GM19372 (cell line): ENCODE data around the gene MMP24OS.
"Not testable (repeated sequence)": the region's sequence is repeated elsewhere in the genome, so short reads cannot be mapped to it uniquely, and the experiment has no call there.

Experiments
- ATAC-seq: cut with Tn5 transposase; IDR thresholded peaks from one replicate; pipeline ENCODE4 v1.9.1; 2021; ENCODE audit warnings: mild to moderate bottlenecking, low read depth, moderate library complexity; ENCODE audit not compliant: unreplicated experiment

The MMP24OS gene

DNA sequence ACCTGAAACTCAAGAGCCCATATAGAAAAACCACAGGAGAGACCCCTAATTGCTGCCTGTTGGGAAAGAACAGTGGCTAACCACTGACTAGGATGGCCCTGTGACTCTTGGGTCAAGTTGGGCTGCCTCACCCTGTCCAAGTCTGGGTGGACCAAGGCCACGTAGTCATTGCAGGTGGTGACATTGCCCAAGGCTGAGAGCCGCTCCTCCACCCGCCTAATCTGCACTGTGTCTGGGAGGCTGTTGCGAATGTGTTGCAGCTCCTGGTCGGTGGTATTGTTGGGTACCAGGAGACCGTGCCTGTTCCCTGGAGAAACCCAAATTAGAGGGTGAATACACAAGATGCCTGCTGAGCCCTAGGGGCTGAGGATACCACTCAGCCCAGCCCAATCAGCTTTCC is 2.6 kb upstream of the MMP24OS start:
- ATAC-seq, result no peak

DNA sequence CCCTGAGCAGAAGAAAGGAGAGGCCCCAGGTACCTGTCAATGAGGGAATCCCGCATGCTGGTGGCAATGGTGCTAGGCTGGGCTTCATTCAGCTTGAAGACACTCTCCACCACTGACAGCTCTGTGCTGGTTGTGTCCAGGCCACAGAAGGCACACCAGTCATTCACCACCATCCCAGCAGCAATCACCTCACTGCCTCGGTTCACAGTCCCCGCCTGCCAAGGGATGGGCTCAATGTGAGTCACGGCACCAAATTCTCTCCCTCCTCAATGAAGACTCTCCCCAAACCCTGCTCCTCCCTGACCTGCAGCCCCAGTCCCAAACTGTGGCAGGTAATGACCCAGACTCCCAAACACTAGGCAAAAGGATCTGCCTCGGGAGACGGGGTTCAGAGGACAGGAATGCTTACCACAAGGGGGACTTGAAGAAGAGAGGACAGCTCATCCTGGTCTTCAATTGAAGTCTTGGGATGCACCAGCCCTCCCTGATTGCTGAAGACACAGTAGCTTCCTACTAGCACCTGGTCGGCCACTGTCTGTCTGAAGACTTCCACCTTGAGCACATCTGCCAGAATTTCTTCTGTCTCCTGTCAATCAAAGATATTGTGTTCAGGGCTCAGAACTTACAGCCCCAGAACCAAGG is 1.7 kb upstream of the MMP24OS start:
- ATAC-seq, result no peak

DNA sequence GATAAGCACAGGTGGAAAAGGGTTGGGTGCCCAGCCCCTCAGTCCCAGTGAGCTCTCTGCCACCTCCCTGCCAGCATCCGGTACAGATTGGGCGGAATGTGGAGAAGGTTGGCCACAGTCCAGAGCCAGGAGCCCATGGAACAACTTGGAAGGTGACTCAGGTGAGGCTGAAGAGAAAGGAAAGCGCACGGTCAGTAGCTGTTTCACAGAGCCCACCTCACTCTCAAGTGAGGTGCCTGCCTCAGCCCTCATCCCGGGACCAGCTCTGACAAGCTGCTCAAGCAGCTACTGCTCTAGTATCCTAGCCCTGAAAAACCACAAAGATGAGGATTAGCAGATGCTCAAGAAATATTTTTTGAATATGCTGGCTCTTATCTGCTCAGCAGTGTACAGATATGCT is 1.1 kb upstream of the MMP24OS start:
- no peak for ATAC-seq

DNA sequence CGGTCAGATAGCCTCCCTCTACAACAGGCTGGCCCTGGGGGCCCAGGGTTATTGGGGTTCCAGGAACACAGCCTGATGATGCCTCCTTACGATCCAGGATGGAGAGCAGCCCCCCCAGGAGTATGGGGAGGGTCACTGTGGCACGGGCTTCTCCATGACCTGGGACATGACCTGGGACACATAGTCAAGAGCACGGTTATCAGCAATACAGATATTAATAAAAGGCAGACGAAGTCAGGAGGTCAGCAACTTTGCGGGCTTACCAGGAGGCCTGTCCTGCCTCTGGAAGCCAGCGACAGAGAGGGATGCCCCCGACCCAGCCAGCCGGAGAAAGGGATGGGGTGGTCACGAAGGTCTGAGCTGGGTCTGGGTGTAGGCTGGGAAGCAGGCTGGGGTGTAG is 795 bp downstream of the MMP24OS start:
- no peak for ATAC-seq

DNA sequence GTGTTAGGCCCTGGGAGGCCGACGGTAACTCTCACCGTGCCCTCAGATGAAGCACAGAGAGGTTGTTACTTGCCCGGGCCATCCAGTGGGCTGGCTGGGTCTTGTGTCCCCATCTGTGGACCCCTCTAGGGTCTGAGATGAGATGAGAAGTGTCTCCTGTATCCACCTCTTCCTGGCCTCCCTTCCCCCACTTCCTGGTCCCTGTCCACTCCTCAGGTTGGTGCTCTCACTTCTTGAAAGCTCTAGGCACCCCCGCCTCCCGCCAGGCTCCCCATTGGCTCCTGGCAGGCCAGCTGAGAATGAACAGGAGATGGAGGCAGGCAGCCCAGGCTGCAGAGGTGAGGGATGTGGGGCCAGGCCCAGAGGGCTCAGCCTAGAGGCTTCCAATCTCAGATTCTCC is 1.5 kb downstream of the MMP24OS start:
- no peak for ATAC-seq

DNA sequence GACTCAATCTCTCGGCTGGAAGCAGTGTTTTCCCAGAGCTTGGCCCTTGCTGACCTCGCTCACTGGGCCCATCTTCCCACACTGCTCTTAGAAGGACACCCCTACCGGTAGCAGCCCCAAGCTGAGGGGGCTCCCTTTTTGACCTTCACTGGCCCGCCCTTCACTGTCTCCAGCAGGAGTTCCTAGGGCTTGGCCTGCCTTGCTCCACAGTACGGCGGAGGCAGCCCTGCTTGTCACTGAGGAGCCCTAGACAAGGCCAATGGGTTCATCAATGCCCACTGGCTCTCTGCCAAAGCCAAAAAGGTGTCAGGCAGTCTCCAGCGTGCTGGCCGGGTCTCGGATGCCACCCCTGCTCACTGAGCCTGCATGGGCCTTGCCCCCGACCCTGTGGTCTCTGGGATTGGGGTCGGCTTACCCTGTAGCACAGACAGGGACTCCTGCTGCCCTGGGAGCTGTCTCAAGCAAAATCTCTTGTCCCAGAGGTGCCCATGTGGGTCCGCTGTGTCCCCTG is 2.1 kb downstream of the MMP24OS start:
- no peak for ATAC-seq

DNA sequence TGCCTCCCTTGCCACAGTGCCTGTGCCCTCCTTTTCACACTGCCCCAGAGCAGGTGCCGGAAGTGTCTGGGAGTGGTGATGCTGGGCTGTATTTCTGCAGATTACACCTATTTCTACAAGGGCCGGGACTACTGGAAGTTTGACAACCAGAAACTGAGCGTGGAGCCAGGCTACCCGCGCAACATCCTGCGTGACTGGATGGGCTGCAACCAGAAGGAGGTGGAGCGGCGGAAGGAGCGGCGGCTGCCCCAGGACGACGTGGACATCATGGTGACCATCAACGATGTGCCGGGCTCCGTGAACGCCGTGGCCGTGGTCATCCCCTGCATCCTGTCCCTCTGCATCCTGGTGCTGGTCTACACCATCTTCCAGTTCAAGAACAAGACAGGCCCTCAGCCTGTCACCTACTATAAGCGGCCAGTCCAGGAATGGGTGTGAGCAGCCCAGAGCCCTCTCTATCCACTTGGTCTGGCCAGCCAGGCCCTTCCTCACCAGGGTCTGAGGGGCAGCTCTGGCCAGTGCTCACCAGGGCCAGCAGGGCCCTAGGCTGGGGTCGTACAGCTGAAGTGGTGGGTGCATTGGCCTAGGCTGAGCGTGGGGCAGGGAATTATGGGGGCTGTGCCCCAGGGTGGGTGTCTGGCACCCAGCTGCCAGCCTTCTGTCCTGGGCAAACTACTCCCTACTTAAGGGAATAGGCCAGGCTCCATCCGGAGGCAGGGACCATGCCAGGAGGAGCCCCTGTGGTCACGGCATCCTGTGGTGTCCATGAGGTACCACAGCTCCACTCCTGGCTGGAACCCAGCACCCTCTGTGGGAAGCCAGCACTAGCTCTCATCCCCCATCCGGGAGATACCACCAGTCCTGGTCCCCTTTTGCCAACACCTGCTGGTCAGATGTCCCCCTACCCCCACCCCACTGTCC is 3.5 kb downstream of the MMP24OS start:
- no peak for ATAC-seq

DNA sequence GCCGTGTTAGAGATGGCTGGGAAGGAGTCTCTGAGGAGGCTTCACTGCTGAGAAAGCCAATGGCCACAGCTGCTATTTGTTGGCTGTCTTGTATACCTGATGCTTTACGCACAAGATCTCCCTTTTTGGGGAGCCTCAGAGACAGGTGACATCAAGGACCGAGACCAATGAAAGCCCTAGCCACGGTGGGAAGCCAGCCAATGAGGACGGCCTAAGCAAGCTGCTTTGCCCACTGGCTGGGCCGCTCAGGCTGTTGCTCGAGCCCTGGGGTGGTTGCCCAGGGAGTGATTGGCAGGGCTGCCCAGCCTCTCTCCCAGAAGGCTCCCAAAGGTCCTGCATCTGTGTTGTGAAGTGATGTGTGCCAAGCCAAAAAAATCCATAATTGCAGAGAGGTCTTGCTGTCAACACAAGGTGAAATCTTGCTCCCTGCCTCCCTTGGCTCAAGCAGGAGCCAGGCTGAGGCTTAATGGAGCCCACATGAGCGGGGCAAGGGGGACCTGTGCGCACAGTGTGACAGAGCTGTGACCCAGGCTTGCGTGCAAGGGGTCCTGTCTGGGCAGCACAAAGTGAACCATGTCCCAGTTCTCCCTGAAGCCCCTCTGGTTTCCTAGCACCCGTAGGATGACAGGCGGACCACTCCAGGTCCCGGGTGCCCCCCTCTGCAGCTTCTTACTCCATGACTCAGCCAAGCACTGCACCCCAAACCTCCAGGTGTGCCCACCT is 4.3 kb downstream of the MMP24OS start:
- ATAC-seq, result no peak

DNA sequence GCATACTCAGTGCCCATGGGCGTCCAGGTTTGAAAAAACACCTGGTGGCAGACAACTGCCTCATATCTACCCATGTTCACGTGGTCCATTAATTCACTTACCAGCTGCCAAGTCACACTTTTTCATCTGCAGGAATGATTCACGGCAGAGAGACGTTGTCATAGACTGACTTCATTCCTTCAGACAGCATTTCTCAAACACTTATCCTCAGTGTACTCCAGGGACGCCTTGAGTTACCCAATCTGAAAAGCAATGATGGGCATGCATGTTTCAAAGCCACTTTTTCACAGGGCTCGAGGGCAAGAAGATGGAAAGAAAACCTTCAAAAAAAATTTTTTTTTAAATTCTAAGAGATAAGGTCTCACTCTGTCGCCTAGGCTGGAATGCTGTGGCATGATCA is 6.0 kb downstream of the MMP24OS start:
- no peak for ATAC-seq

DNA sequence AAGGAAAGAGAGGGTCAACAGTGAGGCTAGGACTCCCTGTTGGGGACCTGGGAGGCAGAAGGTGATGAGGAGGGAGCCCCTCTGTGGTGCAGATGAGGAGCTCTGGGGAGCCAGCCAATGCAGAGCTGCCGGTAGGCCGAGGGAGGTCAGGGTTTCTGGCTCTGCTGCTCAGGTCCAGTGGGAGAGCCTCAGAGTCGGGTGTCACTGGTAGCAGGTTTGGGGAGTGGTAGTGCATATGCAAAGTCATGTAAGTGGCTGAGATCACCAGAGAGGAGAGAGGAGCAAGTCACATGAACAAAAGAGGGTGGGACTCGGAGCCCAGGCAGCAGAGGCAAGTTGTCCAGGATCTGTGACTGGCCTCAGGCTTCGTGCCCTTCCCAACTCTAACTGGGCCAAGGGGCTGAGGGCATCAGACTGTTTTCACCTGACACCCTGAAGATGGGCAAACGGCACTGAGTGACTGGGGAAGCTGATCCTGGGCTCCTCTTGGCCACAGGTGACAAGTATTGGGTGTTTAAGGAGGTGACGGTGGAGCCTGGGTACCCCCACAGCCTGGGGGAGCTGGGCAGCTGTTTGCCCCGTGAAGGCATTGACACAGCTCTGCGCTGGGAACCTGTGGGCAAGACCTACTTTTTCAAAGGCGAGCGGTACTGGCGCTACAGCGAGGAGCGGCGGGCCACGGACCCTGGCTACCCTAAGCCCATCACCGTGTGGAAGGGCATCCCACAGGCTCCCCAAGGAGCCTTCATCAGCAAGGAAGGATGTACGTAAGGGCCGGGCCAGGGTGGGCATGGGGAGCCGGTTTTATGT is 6.6 kb downstream of the MMP24OS start:
- no peak for ATAC-seq

DNA sequence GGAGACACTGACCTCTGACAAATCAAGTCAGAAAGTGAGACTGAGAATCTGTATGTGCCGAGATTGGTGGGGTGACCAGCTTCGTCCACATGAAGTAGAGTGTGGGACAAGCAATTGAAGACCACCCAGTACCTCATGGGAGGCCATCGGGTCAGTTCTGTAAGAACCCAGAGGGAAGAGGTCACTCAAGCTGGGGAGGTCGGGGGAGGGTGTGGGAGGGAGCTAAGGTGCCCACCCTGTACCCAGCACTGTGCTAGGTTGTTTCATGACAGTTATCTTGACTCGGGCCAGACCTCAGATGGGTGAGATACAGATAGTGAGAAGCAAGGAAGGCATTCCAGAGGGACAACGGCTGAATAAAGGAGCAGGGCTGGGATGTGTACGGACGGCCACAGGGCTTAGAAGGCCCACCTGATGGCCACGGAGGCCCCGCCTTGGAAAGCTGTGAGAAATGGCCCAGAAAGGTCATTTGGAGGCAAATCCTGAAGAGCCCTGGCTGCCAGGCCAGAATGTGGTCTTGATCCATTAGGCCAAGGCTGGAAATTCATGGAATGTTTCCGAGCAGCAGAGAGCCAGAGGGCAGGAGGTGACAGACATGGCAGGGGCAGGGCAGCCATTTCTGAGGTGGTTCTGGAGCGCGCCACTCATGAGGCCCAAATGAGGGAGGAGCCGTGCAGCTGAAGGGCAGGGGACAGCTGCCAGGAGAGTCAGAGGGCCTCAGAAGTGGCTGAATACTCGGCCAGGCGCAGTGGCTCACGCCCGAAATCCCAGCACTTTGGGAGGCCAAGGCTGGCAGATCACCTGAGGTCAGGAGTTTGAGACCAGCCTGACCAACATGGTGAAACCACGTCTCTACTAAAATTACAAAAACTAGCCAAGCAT is 7.7 kb downstream of the MMP24OS start:
- no peak for ATAC-seq

DNA sequence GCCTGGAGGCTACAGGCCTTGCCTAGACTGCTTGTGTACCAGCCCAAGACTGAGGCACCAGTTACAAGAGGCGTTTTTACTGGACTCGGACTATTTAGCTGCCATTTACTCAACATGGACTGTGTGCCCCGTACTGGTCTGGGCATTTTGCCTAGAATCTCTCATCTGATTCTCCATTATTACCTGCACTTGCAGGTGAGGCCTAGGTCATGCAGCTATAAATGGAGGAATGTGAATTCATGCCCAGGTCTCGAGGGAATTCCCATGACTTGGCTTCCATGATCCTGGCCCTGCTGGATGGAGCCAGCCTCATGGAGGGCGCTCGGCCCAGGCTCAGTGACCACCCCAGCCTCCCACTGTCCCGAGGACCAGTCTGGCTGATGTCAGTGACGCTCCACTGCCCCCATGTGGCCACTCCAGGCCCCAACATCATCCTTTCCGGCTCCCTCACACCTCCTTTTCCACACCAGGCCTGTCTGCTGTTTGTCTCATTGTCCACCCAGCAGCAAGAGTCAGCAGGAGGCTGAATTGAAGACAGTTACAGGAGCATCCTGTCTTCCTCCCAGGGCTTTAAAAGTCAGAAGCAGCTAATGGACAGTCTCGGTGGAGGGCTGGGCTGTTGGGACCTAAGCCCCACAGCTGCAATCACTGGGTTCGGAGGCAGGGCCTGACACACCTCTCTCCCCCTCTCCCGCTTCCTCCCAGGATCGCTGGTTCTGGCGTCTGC is 8.7 kb downstream of the MMP24OS start:
- no peak for ATAC-seq

DNA sequence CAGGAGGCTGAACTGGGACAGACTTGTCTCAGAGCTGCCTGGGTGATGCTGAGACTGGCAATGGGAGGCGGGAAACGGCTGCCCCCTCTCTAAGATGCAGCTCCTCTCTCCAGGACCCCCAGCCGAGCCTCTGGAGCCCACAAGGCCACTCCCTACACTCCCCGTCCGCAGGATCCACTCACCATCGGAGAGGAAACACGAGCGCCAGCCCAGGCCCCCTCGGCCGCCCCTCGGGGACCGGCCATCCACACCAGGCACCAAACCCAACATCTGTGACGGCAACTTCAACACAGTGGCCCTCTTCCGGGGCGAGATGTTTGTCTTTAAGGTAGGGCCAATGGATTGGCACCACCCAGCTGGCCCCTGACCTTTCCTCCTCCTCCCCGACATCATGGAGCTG is 10.8 kb downstream of the MMP24OS start:
- ATAC-seq, result no peak

DNA sequence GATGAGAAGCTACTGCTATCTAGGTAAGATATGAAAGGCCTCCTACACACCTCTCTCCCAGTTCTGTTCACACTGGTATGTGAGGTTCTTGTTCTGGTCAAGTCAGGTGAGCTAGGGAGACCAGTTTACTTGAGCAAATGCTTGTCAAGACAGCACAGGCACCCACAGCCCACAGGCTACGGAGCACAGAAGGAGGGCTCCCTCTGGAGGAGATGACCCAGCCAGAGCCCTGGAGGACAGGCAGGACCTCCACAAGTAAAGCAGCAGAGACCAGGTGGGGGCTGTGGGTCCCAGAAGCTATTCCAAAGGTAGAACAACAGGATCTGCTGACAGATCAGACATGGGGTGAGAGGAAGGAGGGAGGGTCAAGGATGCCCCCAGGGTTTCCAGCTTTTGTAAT is 13.2 kb downstream of the MMP24OS start:
- no peak for ATAC-seq

DNA sequence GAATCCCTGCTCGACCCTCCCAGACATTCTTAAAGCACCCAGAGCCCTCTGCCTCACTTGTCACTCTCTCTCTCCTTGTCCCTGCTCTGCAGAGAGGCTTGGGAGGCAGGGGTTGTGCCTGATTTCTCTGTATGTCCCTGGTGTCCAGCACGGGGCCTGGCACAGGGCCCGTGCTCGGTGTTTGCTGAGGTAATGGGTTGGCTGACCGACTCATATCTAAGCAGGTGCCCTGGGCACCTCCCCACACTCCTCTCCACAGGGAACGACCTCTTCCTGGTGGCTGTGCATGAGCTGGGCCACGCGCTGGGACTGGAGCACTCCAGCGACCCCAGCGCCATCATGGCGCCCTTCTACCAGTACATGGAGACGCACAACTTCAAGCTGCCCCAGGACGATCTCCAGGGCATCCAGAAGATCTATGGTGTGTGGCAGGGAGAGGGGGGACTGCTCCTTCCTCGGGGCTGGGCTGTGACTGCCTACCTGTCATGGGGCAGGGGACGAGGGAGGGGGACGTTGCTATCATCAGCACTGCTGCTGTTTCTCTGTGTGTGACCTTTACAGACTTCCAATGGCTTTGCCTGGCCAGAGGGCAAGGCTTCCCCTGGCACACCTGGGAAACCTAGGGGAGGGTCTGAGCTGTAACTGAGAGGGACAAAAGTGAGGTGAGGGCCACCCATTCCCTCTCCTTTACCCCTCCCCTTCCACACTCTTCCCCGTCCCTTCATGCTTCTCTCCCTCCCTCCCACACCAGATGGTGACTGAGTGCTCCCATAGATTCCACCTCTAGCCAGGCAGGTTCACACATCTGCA is 14.2 kb downstream of the MMP24OS start:
- no peak for ATAC-seq

DNA sequence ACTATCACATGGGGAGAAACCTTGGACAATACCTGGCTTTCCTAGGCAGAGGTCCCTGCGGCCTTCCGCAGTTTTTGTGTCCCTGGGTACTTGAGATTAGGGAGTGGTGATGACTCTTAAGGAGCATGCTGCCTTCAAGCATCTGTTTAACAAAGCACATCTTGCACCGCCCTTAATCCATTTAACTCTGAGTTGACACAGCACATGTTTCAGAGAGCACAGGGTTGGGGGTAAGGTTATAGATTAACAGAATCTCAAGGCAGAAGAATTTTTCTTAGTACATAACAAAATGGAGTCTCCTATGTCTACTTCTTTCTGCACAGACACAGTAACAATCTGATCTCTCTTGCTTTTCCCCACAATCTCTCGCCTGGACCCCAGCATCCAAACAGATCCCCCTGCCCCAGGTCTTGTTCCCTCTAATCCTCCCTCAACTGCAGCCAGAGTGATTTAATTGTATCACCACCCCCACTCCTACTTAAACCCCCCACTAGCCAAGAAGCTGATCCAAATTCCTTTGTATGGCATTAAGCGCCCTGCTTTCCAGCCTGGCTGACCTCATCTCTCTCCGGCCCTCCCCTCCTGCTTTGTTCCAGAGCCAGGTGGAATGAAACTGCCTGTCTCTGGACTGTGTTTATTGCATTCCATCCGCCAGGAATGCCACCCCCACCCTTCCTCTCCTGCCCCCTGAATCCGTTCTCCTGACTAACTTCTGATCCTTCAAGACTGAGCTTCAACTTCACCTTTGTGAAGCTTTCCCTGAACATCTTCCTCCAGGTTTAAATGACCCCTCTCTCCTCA is 15.0 kb downstream of the MMP24OS start:
- not testable (repeated sequence) for ATAC-seq

DNA sequence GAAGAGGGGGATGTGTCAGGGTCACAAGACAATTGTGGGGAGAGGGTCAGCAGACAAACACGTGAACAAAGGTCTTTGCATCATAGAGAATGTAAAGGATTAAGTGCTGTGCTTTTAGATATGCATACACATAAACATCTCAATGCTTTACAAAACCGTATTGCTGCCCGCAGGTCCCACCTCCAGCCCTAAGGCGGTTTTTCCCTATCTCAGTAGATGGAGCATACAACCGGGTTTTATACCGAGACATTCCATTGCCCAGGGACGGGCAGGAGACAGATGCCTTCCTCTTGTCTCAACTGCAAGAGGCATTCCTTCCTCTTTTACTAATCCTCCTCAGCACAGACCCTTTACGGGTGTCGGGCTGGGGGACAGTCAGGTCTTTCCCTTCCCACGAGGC is 15.6 kb downstream of the MMP24OS start:
- ATAC-seq, result not testable (repeated sequence)
